Panc1 (cell line): Measurements from ENCODE around the gene PYM1. TPM values are rescaled to one million over a fixed set of nuclear protein-coding genes. Genes with fewer than 3 reads are reported as not detected.

Experiments used
- ATAC-seq: fragments of 200-7000 bp; cut with Tn5 transposase; 2 replicates; pipeline ENCODE4 v1.9.1; 2020; ENCODE audit warnings: mild to moderate bottlenecking, moderate library complexity
- BruUV-seq: library from RNA; stranded (reverse); fragments of 400-500 nt; replicated peaks from 2 replicates; lab custom pipeline; 2021; lab: Mats Ljungman, UMichigan
- CTCF ChIA-PET: fragments of 300-600 bp; sonication (Branson Sonifier 250); formaldehyde crosslinking; loops from one replicate; lab custom pipeline; 2022; ENCODE audit warnings: antibody characterized with exemption; lab: Charles Lee
- POLR2A ChIA-PET: fragments of 300-600 bp; sonication (Branson Sonifier 250); formaldehyde crosslinking; loops from one replicate; lab custom pipeline; 2022; ENCODE audit warnings: antibody characterized with exemption; lab: Charles Lee
- DNase-seq: peaks from one replicate; pipeline ENCODE4 v3.0.0-alpha.2; 2010; ENCODE audit warnings: low read depth, low spot score
- H3K27ac ChIP-seq: 2 replicates; pipeline ENCODE4 v1.5.1; 2011; ENCODE audit warnings: mild to moderate bottlenecking, low read length, inconsistent platforms
- H3K27me3 ChIP-seq: fragments of 200-500 bp; sonication (Bioruptor generic); 2 replicates; pipeline ENCODE4 v1.6.0; 2014; ENCODE audit warnings: low read length, inconsistent platforms; ENCODE audit not compliant: control insufficient read depth, insufficient read depth
- H3K36me3 ChIP-seq: fragments of 200-500 bp; sonication (Bioruptor generic); 2 replicates; pipeline ENCODE4 v1.5.1; 2014; ENCODE audit warnings: inconsistent platforms, mild to moderate bottlenecking, low read length, moderate library complexity; ENCODE audit not compliant: control insufficient read depth, insufficient read depth
- H3K4me1 ChIP-seq: 2 replicates; pipeline ENCODE4 v1.5.1; 2011; ENCODE audit warnings: inconsistent platforms, mild to moderate bottlenecking, low read length, moderate library complexity; ENCODE audit not compliant: control insufficient read depth, insufficient read depth
- H3K4me3 ChIP-seq, 2 experiments: 2 replicates each; pipeline ENCODE4 v1.5.1; 2011 to 2012; ENCODE audit warnings: low read depth in 2 of 2, low read length in 2 of 2, mild to moderate bottlenecking in 2 of 2, inconsistent platforms in 1 of 2, moderate library complexity in 1 of 2
- H3K9me3 ChIP-seq: fragments of 200-500 bp; sonication (Bioruptor generic); 2 replicates; pipeline ENCODE4 v1.5.1; 2014; ENCODE audit warnings: low read depth, mild to moderate bottlenecking, inconsistent platforms, low read length, moderate library complexity; ENCODE audit not compliant: control insufficient read depth, insufficient read depth
- POLR2AphosphoS5 ChIP-seq: IDR thresholded peaks from 2 replicates; pipeline ENCODE4 v1.6.1; 2012; ENCODE audit warnings: mild to moderate bottlenecking, low read depth, low read length, moderate library complexity
- SIN3A ChIP-seq: IDR thresholded peaks from 2 replicates; pipeline ENCODE4 v1.6.1; 2012; ENCODE audit warnings: low read depth, mild to moderate bottlenecking, low read length, moderate library complexity, borderline replicate concordance; ENCODE audit not compliant: insufficient read depth
- TCF7L2 ChIP-seq: IDR thresholded peaks from 2 replicates; pipeline ENCODE4 v1.6.1; 2011; ENCODE audit warnings: mild to moderate bottlenecking, low read depth, low read length, inconsistent platforms
- in situ Hi-C: cut with HindIII; loops from 2 replicates; pipeline ENCODE4 v1.10.0; 2016; ENCODE audit warnings: low sequenced_read_pairs, low pct_unique_long_range_greater_than_20kb
- intact Hi-C: fragments of 100-400 bp; cut with micrococcal nuclease; formaldehyde crosslinking; loops from one replicate; pipeline ENCODE4 v1.10.0; 2022; ENCODE audit not compliant: unreplicated experiment
- total RNA-seq: library from RNA; stranded (reverse); gene quantifications from one replicate; pipeline ENCODE4 v1.2.1, GENCODE V29; 2021; ENCODE audit not compliant: unreplicated experiment
- TF ChIP-seq, protein P1 (sequence below), 2 experiments: IDR thresholded peaks; 2 replicates each; pipeline ENCODE4 v1.6.1; 2011 to 2012; ENCODE audit warnings: low read depth in 2 of 2, control low read depth in 1 of 2, low read length in 1 of 2, mild to moderate bottlenecking in 1 of 2, moderate library complexity in 1 of 2; ENCODE audit not compliant: insufficient read depth in 1 of 2
- TF ChIP-seq, protein P2 (sequence below): fragments of 450-650 bp; IDR thresholded peaks from 2 replicates; pipeline ENCODE4 v1.5.1; 2017; ENCODE audit warnings: mild to moderate bottlenecking

The PYM1 gene
- total RNA-seq, 1 experiment from 2014 or later: 32.2 TPM

DNA sequence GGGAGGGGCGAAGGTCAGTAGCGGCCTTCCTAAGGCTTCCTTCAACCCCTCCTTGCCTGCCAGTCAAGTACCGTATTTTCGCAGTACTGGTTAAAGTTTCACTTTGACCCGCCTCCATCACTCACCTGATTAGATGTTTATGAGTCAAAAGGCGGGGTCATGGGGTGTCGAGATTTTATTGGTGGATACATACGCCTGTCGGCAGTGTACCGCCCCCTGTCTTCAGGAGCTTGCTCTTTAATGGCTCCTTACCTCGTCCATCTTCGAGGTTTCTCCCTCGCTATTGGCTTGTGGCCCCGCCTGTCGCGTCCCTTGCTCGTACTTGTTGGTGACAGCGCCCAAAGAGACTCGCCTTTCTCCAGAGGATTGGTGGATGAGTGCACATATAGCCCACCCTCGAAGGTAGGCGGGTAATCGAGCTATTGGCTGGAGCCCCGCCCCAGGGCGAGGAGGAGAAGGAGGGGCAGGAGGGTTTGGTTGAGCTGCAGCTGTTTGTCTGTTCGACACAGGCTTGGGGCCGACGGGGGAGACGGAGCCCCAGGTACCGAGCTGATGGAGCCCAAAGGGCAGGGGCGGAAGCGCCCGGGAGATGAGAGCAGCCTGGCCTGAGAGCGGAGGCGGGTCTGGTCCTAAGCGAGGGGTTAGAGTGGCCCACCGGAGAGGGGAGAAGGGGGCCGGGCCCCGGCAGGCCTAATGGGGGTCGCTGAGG, 46.1 kb upstream of the PYM1 start, which contains the start of gene RAB5B:
TSS of gene RAB5B (plus strand) at position 480 of the 709 bp plus-strand sequence. CDS start 12,883 bp downstream, outside the sequence.
- peak; percentile 98 for ATAC-seq
- peak within 1 kb of the TSS; percentile 95 for H3K27ac ChIP-seq
- TF ChIP-seq POLR2AphosphoS5 (no peak; the same call in 1 of the 2 replicates), TCF7L2 (peak; percentile 68), SIN3A (peak; percentile 52; the same call in 1 of the 2 replicates)
- TF ChIP-seq, protein P1, sequence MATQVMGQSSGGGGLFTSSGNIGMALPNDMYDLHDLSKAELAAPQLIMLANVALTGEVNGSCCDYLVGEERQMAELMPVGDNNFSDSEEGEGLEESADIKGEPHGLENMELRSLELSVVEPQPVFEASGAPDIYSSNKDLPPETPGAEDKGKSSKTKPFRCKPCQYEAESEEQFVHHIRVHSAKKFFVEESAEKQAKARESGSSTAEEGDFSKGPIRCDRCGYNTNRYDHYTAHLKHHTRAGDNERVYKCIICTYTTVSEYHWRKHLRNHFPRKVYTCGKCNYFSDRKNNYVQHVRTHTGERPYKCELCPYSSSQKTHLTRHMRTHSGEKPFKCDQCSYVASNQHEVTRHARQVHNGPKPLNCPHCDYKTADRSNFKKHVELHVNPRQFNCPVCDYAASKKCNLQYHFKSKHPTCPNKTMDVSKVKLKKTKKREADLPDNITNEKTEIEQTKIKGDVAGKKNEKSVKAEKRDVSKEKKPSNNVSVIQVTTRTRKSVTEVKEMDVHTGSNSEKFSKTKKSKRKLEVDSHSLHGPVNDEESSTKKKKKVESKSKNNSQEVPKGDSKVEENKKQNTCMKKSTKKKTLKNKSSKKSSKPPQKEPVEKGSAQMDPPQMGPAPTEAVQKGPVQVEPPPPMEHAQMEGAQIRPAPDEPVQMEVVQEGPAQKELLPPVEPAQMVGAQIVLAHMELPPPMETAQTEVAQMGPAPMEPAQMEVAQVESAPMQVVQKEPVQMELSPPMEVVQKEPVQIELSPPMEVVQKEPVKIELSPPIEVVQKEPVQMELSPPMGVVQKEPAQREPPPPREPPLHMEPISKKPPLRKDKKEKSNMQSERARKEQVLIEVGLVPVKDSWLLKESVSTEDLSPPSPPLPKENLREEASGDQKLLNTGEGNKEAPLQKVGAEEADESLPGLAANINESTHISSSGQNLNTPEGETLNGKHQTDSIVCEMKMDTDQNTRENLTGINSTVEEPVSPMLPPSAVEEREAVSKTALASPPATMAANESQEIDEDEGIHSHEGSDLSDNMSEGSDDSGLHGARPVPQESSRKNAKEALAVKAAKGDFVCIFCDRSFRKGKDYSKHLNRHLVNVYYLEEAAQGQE (IDR thresholded peaks at IDR 0.05; ENCODE audit: insufficient read depth in 1 of 2, low read depth in 2 of 2, low read length in 1 of 2): no peak
- TF ChIP-seq, protein P2, sequence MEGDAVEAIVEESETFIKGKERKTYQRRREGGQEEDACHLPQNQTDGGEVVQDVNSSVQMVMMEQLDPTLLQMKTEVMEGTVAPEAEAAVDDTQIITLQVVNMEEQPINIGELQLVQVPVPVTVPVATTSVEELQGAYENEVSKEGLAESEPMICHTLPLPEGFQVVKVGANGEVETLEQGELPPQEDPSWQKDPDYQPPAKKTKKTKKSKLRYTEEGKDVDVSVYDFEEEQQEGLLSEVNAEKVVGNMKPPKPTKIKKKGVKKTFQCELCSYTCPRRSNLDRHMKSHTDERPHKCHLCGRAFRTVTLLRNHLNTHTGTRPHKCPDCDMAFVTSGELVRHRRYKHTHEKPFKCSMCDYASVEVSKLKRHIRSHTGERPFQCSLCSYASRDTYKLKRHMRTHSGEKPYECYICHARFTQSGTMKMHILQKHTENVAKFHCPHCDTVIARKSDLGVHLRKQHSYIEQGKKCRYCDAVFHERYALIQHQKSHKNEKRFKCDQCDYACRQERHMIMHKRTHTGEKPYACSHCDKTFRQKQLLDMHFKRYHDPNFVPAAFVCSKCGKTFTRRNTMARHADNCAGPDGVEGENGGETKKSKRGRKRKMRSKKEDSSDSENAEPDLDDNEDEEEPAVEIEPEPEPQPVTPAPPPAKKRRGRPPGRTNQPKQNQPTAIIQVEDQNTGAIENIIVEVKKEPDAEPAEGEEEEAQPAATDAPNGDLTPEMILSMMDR: no peak
- CTCF ChIA-PET: interaction anchor here (0.7 to 1.2 kb wide), 3 partner anchors 22 to 112 kb away, joined by 3 to 5 read pairs (median 3); no protein-coding TSS in a partner anchor
- H3K9me3 ChIP-seq: no peaks in the 10 kb centered on the region
- POLR2A ChIA-PET: interaction anchor here (0.5 to 2.1 kb wide), 9 partner anchors 11 to 1311 kb away, joined by 3 to 9 read pairs (median 4); partner anchors contain the start of genes ORMDL2 and SARNP
- in situ Hi-C loops: no loop called here
- peaks cover 18% of the 10 kb centered on the region for H3K4me1 ChIP-seq
- BruUV-seq: no TSS peak
- no peaks in the 10 kb centered on the region for H3K27me3 ChIP-seq
- H3K36me3 ChIP-seq: peaks cover 5% of the 10 kb centered on the region; the same call in 1 of the 2 replicates
- peak within 1 kb of the TSS; percentile 90 to 98 for H3K4me3 ChIP-seq
- DNase-seq: peak; percentile 100
- intact Hi-C loops: no loop called here

DNA sequence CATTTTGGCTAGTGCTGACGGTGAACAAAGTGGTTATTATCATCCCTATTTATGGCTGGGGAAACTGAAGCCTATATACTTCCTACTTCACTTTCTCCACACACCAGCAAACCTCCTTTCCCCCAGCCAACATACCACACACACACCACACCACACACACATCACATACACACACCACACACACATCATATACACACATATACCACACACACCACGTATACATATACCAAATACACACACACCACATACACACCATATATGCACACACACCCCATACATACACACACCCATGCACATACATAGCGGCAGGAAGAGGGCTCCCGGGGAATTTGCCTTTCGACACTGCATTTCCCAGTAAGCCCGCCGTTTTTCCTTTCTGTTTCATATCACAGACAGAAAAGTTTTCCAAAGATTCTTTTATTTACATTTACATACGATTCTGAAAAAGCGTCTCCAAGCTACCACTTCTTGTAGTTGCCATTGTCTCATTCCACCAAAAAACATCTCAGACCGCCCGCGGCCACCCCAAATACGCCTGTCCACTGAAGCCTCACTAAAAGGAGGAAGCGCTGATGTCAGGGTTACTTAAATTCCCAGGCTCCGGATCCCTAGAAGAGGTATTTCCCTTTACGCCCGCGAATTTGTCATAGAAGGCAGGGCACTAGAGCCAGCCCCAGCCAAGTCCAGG, 45.4 kb upstream of the PYM1 start:
- Histone ChIP-seq H3K27me3 (no peaks in the 10 kb centered on the region), H3K4me1 (peaks cover 18% of the 10 kb centered on the region), H3K36me3 (peaks cover 5% of the 10 kb centered on the region; the same call in 1 of the 2 replicates), H3K9me3 (no peaks in the 10 kb centered on the region), H3K4me3 (peak overlapping the region; percentile 70 to 80), H3K27ac (peak overlapping the region; percentile 95)
- CTCF ChIA-PET: interaction anchor here (0.7 to 1.2 kb wide), 2 partner anchors 23 to 112 kb away, joined by 3 to 5 read pairs; no protein-coding TSS in a partner anchor
- DNase-seq (no peak), ATAC-seq (peak; percentile 20; the same call in 1 of the 2 replicates)
- TSS peak; percentile 99 for BruUV-seq
- in situ Hi-C loops: no loop called here
- TF ChIP-seq POLR2AphosphoS5 (no peak), TCF7L2 (no peak), SIN3A (no peak)
- TF ChIP-seq, protein P1 (IDR thresholded peaks at IDR 0.05; ENCODE audit: insufficient read depth in 1 of 2, low read depth in 2 of 2, low read length in 1 of 2): no peak
- TF ChIP-seq, protein P2: no peak
- intact Hi-C loops: no loop called here
- POLR2A ChIA-PET: interaction anchor here (0.6 to 2.1 kb wide), 5 partner anchors 16 to 1311 kb away, joined by 3 to 9 read pairs (median 4); partner anchors contain the start of genes ORMDL2 and SARNP
